ENCODE results near the gene CNNM3.
A peak's percentile ranks its signal among the peaks of the same experiment; 100 is the strongest.
"Not testable (repeated sequence)": the region's sequence is repeated elsewhere in the genome, so short reads cannot be mapped to it uniquely, and the experiment has no call there.

CNNM3 gene

DNA sequence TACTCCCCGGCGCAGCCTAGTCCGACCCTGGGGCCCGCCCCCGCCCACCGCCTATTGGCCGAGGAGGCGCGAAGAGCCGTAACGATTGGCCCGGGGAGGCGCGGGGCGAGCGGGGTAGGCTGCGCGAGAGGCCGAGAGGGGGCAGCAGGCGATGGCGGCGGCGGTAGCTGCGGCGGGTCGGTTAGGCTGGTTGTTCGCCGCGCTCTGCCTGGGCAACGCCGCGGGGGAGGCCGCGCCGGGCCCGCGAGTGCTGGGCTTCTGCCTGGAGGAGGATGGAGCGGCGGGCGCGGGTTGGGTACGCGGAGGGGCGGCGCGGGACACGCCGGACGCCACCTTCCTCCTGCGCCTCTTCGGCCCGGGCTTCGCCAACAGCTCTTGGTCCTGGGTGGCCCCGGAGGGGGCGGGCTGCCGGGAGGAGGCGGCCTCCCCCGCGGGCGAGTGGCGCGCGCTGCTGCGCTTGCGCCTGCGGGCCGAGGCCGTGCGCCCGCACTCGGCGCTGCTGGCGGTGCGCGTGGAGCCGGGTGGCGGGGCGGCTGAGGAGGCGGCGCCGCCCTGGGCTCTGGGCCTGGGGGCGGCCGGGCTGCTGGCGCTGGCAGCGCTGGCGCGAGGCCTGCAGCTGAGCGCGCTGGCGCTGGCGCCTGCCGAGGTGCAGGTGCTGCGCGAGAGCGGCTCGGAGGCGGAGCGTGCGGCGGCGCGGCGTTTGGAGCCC, at the start of gene CNNM3:
Gene CNNM3, plus strand, starts transcription at position 142 of the 709 bp plus-strand sequence. Its CDS starts 10 bp downstream, at position 152.
- peak; percentile 92 for DNase-seq (ENCODE audit: low read depth)

DNA sequence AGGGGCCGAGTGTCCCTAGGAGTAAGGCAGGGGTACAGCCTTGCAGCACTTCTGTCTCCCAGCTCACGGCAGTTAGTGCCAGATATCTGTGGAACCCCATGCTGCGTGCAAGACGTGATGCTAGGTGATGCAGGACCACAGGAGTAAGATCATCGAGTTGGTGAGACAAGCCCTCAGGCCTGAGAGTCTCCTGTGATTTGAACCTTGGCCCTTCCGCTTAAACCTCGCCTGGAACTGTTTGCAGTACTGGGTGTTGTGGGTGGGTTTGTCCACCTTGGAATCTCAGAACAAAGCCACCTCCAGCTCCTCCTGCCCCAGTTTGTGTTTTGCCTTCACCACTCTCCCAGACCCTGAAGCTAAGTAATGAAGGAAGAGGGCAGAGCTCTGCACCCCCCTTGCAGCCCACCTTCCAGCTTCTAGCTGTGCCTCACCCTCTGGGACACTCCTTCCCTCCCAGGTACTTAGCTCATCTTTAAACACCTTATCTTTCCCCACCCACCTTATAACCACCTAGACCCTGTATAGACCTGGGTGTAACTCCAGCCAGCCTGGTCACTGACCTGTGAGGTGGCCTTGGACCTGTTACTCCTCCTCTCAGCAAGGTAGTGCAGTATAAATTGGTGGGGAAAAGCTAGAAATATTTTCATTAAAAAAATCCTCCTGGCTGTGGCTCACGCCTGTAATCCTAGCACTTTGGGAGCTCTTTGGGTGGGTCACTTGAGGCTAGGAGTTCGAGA, 48.8 kb upstream of the CNNM3 start:
- DNase-seq (ENCODE audit: low read depth) = no peak

DNA sequence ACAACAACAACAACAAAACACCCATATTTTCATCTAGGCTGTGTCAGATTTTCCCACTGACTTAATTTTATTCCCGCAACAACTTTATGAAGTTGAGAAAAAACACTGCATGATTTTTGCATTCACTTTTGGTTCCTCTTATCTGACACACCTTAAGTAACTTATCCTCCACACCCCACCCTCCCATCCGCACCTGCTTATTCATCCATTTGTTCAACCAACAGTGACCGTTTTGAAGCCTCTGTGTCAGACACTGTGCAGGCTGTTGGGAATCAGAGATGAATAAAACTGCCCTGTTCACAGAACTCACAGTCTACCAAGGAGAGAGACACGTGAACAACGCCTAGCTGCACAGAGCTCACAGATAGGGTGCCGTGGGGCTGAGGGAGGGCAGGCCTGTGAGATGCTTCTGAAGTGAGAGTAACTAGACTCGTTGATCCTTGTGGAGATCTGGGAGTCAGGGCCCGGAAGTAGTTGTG, 47.9 kb upstream of the CNNM3 start:
- no peak for DNase-seq (ENCODE audit: low read depth)

DNA sequence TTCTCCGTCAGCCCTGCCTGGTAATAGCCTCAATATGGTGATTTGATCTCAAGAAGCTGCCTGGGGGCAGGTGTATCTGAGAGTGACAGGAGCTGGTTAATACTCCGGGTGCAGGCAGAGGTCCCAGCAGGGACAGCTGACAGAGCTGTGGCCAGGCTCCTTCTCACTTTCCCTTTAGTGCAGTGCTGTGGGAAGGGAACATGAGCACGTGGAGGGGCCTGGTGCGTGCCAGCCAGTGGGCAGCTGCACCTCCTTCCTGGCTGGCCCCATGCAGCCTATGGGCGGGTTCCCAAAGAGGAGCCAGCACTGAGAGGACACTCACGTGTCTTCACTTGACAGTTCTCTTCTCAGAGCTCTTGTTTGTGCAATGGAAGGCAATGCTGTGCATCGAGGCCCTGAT, 46.3 kb upstream of the CNNM3 start:
- DNase-seq (ENCODE audit: low read depth) = peak; percentile 46

DNA sequence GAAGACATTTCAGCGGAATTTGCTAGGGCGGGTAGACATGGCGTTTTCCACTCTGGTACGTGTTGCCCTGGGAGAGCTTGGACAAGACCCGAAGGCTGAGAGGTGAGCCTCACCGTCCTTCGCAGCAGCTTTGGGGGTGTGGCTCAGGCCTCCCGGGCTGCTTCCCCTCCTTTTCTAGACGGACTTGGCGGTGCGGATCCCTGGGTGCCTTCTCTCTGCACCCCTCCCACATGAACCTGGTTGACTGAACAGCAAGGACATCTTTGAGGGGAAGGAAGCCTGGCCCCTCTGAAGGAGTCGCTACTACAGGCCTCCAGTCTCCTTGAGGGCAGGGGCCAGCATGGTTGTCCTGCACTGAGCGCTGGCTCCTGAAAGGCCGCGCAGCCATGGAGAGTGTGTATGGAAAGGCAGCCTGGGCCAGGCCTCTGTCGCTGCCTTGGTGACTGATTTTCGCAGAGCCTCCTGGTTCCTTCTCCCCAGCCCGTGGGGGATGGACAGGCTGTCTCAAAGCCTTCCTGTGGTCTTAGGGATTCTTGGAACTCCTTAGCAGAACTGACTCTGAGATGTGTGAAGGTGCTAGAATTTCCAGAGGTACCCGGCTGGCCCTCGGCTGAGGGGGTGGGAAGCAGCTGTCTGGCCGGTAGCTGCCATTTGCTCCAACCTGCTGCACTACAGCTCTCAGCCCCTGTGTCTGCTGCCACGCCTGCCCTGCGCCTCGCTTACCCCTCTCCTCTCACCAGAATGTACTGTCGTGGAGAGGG, 45.4 kb upstream of the CNNM3 start:
- DNase-seq (ENCODE audit: low read depth) = no peak

DNA sequence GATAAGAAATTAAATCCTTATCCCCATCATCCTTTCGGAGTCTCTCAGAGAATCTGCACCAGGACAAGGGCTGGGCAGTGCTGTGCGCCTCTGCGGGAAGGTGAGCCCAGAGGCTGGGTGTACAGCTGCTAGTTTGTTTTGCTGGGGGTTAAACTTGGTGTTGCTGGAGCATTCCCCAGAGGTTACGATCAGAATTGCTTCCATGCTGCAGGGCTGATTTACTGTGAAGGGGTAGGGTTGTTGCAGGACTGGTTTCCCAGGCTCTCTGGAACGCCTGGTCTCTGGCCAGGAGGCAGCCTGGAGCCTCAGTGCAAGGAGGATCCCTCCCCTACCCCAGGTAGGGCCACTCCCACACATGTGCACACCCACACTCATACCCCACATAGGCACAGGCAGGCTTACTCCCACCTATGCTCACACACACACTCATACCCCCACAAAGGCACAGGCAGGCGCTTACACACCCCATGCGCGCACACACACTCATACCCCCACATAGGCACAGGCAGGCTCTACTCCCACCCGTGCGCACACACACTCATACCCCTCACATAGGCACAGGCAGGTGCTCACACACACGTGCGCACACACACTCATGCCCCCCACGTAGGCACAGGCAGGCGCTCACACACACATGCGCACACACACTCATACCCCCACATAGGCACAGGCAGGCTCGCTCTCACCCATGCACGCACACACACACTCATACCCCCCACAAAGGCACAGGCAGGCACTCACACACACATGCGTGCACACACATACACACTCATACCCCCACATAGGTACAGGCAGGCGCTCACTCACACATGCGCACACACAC, 44.1 kb upstream of the CNNM3 start:
- no peak for DNase-seq (ENCODE audit: low read depth)

DNA sequence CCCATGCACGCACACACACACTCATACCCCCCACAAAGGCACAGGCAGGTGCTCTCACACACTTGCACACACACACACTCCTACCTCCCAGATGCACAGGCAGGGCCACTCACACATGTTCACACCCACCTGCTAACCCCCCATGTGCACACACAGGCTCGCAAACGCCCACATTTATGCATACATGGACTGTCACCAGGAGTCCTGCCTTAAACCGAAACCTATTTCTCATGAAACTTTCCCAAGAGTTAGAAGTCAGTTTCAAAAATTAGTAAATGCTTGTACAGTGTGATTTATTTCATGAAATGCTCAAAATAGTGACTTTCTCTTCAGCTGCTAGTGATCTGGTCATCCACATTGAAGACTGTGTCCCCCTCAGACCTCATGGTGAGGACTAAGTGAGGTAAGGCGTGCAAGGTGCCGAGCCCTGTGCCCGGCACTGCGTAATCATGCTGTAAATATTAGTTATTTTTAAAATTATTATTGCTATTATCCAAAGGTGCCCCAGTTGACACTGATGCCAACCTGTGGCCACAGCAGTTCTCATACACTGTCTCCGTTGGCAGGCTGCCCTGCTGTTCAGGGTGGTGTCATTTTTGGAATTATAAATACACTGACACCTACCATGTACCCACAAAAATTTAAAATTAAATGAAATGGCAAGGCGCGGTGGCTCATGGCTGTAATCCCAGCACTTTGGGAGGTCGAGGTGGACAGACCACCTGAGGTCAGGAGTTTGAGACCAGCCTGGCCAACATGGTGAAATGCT, 43.0 kb upstream of the CNNM3 start:
- no peak for DNase-seq (ENCODE audit: low read depth)

DNA sequence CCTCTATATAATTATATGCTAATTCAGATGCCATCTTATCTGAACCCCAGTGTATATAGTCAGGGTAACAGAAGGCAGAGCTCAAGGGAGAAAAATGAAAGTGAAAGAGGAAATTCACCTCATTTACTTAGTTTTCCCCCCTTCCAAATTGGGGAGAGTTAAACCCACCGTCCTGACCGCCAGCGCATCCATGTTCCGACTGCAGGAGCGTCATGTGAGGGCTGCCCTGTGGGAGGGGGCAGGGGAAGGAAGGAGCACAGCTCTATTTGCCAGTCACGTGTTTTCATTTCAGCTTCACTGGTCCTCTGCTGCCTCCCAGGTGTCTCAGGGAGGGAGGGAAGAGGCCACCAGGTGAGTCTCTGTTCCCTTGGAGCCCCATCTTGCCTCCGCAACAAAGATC, 42.1 kb upstream of the CNNM3 start:
- no peak for DNase-seq (ENCODE audit: low read depth)

DNA sequence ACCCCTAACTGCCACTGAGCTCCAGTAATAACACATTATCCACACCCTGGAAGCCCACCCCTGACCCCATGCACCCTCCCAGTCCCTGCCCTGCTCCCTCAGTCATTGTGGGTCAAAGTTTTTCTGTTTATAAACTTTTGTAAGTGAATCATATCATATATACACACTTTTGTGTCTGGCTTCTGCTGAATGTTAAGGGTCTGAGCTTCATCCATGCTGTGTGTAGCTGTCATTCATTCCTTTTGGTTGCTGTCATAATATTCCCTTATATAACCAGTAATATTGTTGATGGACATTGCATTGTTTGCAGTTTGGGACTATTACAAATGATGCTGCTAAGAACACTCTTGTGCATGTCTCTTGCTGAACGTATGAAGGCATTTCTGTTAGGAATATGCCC, 40.9 kb upstream of the CNNM3 start:
- DNase-seq (ENCODE audit: low read depth) = no peak

DNA sequence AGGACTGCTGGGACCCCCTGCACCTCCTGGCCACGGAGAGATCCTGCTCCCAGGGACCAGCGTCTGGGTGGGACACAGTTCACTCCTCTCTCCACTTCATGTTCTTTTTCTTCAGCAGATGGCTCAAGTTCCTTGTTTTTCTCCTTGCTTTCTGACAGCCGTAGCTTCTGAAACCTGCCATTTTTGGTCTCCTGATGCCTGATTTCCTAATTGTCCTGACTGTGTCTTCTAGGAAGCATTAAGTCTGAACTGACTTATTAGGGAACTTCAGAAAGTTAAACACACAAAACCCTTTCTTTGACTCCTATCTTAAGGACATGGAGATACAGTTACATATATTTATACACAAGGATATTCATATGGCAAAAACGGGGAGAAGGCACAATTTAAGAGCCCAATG, 32.7 kb upstream of the CNNM3 start:
- DNase-seq (ENCODE audit: low read depth) = no peak

DNA sequence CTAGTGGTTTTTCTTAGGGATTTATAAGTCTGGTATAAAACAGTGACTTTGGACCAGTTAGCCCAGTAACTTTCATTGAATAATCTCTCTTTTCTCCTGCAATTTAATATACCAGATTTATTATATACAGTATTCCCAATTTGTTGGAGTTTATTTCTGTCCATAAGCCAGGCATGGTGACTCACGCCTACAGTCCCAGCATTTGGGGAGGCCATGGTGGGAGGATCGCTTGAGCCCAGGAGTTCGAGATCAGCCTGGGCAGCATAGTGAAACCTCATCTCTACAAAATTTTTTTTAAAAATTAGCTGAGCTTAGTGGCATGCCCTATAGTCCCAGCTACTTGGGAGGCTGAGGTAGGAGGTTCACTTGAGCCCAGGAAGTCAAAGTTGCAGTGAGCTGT, 28.7 kb upstream of the CNNM3 start:
- DNase-seq (ENCODE audit: low read depth) = no peak

DNA sequence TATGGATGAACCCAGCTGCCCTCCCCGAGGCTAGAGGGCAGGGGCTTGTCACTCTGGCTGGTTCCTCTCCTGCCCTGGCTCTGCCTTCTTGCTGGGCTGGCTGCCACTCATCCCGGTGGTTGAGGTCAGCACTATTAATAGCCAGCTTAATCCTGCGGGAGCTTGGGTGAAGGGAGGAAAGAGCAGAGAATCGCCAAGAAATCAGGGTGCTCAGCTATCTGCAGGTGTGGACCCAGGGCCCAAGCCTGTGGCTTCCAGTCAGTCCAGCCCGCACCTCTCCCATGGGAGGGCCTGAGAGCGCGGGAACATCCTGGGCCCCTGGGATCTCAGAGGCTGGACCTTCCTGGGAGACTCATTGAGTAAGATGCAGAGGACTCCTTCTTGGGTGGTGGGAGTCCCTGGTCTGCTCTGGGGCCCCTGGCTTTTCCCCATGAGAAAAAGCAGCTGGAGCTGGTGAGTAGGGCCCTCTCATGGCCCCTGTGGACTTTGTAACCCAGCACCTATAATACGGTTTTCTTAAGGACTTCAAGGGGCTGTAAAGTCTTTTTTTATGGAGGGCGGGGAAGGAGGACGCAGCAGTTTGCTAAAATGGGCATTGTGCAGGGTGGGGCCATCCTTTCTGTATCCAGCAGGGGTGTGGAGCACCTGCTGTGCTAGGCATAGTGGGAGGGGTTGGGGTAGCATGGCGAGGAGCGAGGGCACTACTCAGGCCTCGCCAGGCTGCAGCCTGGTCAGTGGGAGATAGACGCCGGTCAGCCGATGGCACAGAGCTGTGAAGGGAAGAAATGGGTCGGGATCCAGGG, 27.4 kb upstream of the CNNM3 start:
- DNase-seq (ENCODE audit: low read depth) = no peak

DNA sequence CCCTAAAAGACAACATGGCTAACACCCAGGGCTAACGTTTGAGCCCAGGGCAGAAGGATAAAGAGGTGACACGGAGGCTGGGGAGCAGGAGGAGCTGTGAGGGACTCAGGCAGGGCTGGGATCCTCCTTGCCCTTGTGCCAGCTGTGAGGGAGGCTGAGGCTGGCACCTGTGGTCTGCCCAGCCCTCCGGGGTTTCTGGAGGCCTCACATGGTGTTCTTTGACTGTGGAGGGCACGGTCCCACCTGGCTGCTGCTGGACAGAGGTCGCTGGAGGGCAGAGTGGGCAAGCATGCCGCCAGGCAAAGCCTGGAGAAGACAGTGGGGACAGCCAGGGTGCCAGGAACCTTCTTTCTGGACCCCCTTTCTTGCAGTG, 26.8 kb upstream of the CNNM3 start:
- DNase-seq (ENCODE audit: low read depth) = no peak

DNA sequence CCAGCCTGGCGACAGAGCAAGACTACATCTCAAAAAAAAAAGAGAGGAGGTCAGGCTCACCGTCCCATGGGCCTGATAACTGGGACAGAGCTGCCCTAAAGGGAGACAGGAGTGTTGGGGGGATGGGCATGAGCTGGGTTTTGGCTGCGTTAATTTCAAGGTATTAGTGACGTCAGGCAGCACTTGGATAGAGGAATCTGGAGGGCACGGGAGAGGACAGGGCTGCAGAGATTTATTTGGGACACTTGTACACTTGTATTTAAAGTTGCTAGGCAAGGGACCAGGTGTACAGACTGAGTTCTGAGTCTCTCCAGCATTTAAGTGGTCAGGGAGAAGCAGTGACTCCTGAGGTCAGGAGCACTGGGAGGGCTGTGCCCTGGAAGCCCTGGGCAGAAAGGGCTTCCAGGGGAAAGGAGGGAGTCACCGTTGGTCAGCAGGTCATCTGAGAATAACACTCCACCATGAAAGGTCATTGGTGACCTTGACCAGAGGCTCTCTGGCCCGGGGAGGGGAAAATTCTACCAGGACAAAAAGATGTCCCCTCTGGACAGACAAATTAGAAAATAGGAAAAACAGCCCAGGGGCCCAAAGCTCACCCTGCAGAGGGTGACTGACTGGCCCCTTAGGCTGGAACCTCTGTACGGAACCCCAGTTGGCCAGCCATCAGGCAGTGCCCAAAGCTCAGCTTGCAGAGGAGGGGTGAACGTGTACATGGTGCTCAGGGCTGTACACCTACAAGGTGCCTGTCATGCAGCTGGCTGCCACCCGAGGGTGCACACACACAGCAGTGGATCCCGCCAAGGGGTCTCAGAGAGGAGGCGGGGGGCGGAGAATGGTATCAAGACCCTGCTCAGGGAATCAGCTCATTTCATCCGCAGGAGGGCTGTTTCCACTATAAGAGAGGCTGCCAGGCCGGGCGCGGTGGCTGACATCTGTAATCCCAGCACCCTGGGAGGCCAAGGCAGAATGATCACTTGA, 23.0 kb upstream of the CNNM3 start:
- DNase-seq (ENCODE audit: low read depth) = no peak

DNA sequence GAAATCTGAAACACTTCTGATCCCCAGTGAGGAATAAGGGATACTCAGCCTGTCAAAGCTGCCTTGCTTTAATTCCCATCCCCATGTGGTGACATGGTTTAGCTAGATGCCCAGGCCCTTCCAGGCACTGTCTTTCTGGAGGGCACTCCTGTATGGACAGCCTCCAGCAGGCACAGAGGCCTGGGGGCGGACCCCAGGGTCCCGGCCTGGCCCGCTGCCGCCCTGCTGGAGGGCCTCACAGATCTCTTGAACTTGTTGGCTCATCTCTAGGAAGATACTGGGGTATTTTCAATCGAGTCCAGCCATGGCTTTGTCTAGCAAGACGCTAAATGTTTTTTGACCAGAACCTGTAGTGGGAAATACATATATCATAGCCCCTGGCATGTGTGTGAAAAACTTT, 21.0 kb upstream of the CNNM3 start:
- DNase-seq (ENCODE audit: low read depth) = no peak

DNA sequence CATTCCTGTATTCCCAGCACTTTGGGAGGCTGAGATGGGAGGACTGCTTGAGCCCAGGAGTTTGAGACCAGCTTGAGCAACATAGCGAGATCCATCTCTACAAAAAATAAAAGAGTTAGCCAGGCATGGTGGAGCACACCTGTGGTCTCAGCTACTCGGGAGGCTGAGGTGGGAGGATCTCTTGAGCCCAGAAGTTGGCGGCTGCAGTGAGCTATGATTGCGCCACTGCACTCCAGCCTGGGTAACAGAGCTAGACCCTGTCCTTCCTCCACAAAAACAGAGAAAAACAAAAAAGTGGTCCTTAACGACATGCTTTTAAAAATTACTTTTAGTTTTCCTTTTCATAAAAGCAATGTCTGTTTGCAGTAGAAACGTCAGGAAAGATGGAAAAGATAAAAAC, 19.6 kb upstream of the CNNM3 start:
- not testable (repeated sequence) for DNase-seq (ENCODE audit: low read depth)

DNA sequence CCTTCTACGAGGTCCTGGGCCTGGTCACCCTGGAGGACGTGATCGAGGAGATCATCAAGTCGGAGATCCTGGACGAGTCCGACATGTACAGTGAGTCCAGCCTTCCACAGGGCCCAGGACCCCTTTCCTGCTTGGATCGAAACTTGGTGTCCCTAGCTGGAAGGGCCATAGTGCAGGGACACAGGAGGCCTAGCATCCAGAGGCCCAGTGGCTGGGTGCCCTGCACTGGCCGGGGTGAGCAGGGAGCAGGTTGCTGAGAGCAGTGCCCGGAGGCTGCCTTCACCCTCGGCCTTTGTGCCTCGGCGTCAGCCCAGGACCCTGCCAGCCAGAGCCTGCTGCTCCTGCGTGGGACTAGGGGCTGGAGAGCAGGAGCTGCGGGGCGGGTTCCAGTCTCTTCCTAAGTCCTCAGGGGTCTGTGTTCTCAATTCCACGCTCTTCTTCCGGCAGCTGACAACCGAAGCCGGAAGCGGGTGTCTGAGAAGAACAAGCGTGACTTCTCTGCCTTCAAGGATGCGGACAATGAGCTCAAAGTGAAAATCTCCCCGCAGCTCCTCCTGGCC, 18.9 kb upstream of the CNNM3 start:
- DNase-seq (ENCODE audit: low read depth) = no peak

DNA sequence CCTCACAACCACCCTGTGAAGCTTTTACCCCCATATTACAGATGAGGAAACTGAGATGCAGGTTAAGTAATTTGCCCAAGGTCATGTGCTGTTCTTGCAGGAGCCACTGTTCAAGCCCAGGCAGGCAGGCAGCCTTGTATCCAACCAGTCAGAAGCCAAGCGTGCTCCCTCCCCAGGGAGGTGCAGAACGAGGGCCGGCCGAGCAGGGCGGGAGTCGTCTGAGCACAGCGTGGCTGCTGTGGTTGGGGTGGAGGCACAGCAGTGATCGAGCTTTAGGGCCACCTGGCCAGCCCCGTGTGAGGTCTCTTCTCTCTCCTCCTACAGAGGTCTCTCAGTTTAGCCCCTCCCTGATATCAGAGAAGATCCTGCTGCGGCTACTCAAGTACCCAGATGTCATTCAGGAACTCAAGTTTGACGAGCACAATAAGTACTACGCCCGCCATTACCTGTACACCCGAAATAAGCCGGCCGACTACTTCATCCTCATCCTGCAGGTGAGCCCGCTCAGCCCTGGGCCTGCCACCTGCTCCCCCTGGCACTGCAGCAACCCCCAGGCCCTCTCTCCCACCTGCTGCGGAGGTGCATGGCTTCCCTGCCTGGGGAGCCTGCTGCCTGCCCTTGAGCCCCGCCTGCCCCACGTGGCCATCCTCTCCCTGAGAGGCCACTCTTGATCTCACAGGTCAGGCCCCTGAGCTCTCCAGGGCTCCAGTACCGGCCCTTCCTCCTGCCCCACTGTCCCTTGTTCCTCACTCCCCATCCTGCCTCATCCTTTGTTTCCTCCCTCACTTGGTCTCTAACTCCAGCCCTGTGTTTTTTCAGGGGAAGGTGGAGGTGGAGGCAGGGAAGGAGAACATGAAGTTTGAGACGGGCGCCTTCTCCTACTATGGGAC, 17.1 kb upstream of the CNNM3 start:
- DNase-seq (ENCODE audit: low read depth) = no peak
